ENCODE measurements around the gene PADI4.

- TF ChIP-seq CTCF (IDR thresholded peaks at IDR 0.05) (no peak), POLR2A (IDR thresholded peaks at IDR 0.05) (no peak)
These were observed 14.1 kb upstream of the PADI4 start for GRCh38 chr1:17293681-17294425.

All from testis (tissue), 2 donors.